Hepatocyte (in vitro differentiated cells): Measurements from ENCODE around the gene GTF2A2.

Experiments
- EZH2 ChIP-seq: fragments of 200-600 bp; sonication (generic); IDR thresholded peaks from 2 replicates; pipeline ENCODE4 v1.6.1; 2016; ENCODE audit warnings: antibody characterized with exemption, mild to moderate bottlenecking, borderline replicate concordance
- EZH2phosphoT487 ChIP-seq: fragments of 200-600 bp; sonication (generic); IDR thresholded peaks from one replicate; pipeline ENCODE4 v1.6.1; 2018; ENCODE audit warnings: antibody characterized with exemption, mild to moderate bottlenecking, low read depth, moderate library complexity; ENCODE audit not compliant: unreplicated experiment, severe bottlenecking
- TF ChIP-seq, protein P1 (sequence below): fragments of 200-600 bp; sonication (generic); IDR thresholded peaks from 2 replicates; pipeline ENCODE4 v1.5.1; 2016; ENCODE audit warnings: antibody characterized with exemption, mild to moderate bottlenecking; ENCODE audit not compliant: poor library complexity

DNA sequence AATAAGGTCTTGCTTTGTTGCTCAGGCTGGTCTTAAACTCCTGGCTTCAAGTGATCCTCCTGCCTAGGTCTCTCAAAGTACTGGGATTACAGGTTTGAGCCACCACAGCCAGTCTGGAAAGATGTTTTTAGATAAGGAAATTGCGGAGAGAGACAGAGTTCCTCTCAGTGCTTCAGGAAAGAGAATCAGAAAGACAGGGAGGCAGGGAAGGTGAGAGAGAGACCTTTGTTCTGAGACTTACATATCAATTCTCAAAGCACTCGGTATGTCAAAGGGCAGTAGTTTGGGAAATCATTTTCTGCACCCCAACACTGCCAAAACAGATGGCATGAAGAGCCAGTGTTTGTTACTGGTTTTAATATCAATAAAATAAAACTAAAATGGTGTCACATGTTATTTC, 58.9 kb downstream of the GTF2A2 start:
- TF ChIP-seq, protein P1, sequence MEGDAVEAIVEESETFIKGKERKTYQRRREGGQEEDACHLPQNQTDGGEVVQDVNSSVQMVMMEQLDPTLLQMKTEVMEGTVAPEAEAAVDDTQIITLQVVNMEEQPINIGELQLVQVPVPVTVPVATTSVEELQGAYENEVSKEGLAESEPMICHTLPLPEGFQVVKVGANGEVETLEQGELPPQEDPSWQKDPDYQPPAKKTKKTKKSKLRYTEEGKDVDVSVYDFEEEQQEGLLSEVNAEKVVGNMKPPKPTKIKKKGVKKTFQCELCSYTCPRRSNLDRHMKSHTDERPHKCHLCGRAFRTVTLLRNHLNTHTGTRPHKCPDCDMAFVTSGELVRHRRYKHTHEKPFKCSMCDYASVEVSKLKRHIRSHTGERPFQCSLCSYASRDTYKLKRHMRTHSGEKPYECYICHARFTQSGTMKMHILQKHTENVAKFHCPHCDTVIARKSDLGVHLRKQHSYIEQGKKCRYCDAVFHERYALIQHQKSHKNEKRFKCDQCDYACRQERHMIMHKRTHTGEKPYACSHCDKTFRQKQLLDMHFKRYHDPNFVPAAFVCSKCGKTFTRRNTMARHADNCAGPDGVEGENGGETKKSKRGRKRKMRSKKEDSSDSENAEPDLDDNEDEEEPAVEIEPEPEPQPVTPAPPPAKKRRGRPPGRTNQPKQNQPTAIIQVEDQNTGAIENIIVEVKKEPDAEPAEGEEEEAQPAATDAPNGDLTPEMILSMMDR = no peak
- TF ChIP-seq EZH2 (no peak), EZH2phosphoT487 (no peak)
